ENCODE data around the gene FNDC11. TPM values are rescaled to one million over a fixed set of nuclear protein-coding genes. Genes with fewer than 3 reads are reported as not detected.
"Not testable (repeated sequence)": the region's sequence is repeated elsewhere in the genome, so short reads cannot be mapped to it uniquely, and the experiment has no call there.

The FNDC11 gene
- total RNA-seq, 1 donor: 0.45 TPM

DNA sequence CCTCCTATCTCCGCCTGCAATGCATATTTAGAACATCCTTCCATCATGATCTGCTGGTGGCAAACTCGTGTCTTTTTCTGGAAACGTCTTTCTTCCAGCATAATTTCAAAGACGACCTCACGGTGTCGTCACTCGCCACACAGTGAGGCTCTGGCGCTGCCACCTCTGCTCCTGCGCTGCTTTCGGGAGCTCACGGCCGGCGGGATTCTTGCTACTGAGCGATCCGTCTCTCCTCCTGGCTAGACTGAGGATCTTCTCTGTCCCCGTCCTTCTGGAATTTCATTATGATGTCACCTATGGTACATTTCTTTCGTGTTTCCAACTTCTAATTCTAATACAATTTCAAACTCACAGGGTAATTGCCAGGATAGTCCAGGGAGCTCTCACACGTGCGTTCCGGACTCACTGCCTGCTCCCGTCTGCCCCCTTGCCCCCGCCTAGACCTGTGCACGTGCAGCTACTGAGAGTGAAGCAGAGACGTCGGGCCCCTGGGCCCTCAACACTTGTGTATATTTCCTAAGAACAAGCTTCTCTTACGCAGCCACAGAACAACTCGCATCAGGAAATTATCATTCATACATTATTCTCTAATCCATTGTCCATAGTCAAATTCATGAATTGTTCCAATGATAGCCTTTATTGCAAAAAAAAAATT lies 45.6 kb downstream of the FNDC11 start:
- DNase-seq (ENCODE audit: low read depth): no peak
- H3K4me3 ChIP-seq (ENCODE audit: low read depth, low read length): no peak overlapping the region
- TF ChIP-seq, protein P1, sequence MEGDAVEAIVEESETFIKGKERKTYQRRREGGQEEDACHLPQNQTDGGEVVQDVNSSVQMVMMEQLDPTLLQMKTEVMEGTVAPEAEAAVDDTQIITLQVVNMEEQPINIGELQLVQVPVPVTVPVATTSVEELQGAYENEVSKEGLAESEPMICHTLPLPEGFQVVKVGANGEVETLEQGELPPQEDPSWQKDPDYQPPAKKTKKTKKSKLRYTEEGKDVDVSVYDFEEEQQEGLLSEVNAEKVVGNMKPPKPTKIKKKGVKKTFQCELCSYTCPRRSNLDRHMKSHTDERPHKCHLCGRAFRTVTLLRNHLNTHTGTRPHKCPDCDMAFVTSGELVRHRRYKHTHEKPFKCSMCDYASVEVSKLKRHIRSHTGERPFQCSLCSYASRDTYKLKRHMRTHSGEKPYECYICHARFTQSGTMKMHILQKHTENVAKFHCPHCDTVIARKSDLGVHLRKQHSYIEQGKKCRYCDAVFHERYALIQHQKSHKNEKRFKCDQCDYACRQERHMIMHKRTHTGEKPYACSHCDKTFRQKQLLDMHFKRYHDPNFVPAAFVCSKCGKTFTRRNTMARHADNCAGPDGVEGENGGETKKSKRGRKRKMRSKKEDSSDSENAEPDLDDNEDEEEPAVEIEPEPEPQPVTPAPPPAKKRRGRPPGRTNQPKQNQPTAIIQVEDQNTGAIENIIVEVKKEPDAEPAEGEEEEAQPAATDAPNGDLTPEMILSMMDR (IDR thresholded peaks at IDR 0.05; ENCODE audit: insufficient read depth, low read length): no peak

GRCh38 chr20:63601679-63602078 lies 47.7 kb downstream of the FNDC11 start:
- DNase-seq (ENCODE audit: low read depth); H3K4me3 ChIP-seq (ENCODE audit: low read depth, low read length): not testable (repeated sequence)

- TF ChIP-seq, protein P1 (IDR thresholded peaks at IDR 0.05; ENCODE audit: insufficient read depth, low read length): no peak
- no peak overlapping the region for H3K4me3 ChIP-seq (ENCODE audit: low read depth, low read length)
- DNase-seq (ENCODE audit: low read depth): no peak
Measured at GRCh38 chr20:63602321-63602720, 48.4 kb downstream of the FNDC11 start.

Other genes with a start within 250 kb of the FNDC11 start
- not detected in 2 replicates for gene CHRNA4, start 192.8 kb upstream of the FNDC11 start, total RNA-seq (ENCODE audit: low replicate concordance)
- gene KCNQ2, start 81.5 kb upstream of the FNDC11 start, total RNA-seq (ENCODE audit: low replicate concordance): not detected in 2 replicates
- 0.18 TPM in 1 of 2 replicates, not detected in the other for gene EEF1A2, start 55.1 kb upstream of the FNDC11 start, total RNA-seq (ENCODE audit: low replicate concordance)
- gene PPDPF, start 33.4 kb upstream of the FNDC11 start, total RNA-seq (ENCODE audit: low replicate concordance): 35.3 and 97.0 TPM in 2 replicates
- gene PTK6, start 16.8 kb upstream of the FNDC11 start, total RNA-seq (ENCODE audit: low replicate concordance): not detected in 2 replicates
- gene SRMS, start 6.4 kb upstream of the FNDC11 start, total RNA-seq (ENCODE audit: low replicate concordance): not detected in 2 replicates
- gene HELZ2, start 20.1 kb downstream of the FNDC11 start, total RNA-seq (ENCODE audit: low replicate concordance): 20.9 and 27.0 TPM in 2 replicates
- 3.4 and 7.4 TPM in 2 replicates for gene GMEB2, start 72.9 kb downstream of the FNDC11 start, total RNA-seq (ENCODE audit: low replicate concordance)
- 9.3 and 12.1 TPM in 2 replicates for gene STMN3, start 99.3 kb downstream of the FNDC11 start, total RNA-seq (ENCODE audit: low replicate concordance)
- 17.3 and 23.4 TPM in 2 replicates for gene RTEL1, start 104.2 kb downstream of the FNDC11 start, total RNA-seq (ENCODE audit: low replicate concordance)
- gene TNFRSF6B, start 142.5 kb downstream of the FNDC11 start, total RNA-seq (ENCODE audit: low replicate concordance): 0.36 TPM in 1 of 2 replicates, not detected in the other
- 25.7 and 30.6 TPM in 2 replicates for gene ARFRP1, start 153.8 kb downstream of the FNDC11 start, total RNA-seq (ENCODE audit: low replicate concordance)
- 11.8 and 15.8 TPM in 2 replicates for gene ZGPAT, start 153.9 kb downstream of the FNDC11 start, total RNA-seq (ENCODE audit: low replicate concordance)
- gene LIME1, start 182.5 kb downstream of the FNDC11 start, total RNA-seq (ENCODE audit: low replicate concordance): 1.7 and 2.1 TPM in 2 replicates
- gene SLC2A4RG, start 185.6 kb downstream of the FNDC11 start, total RNA-seq (ENCODE audit: low replicate concordance): 31.9 and 39.2 TPM in 2 replicates

All from fibroblast of the aortic adventitia (primary cell).